Urinary bladder (tissue), 4 donors: ENCODE results near the gene CLTCL1. TPM values are rescaled to one million over a fixed set of nuclear protein-coding genes. Genes with fewer than 3 reads are reported as not detected.
"Not testable (repeated sequence)": the region's sequence is repeated elsewhere in the genome, so short reads cannot be mapped to it uniquely, and the experiment has no call there.

Experiments
- DNase-seq: peaks from one replicate; pipeline ENCODE4 v3.0.0-alpha.2; 2015; ENCODE audit errors: extremely low spot score
- H3K27ac ChIP-seq: one replicate; pipeline ENCODE4 v1.5.1; 2013; ENCODE audit warnings: low read depth, mild to moderate bottlenecking, moderate library complexity
- H3K36me3 ChIP-seq: one replicate; pipeline ENCODE4 v1.6.1; 2013; ENCODE audit warnings: mild to moderate bottlenecking, moderate library complexity; ENCODE audit not compliant: insufficient read depth
- H3K4me1 ChIP-seq: one replicate; pipeline ENCODE4 v1.6.1; 2013; ENCODE audit warnings: mild to moderate bottlenecking, moderate library complexity; ENCODE audit not compliant: insufficient read depth
- H3K4me3 ChIP-seq: one replicate; pipeline ENCODE4 v1.5.1; 2013; ENCODE audit warnings: low read depth, low read length
- WGBS: extraction: QIAGEN DNeasy Blood & Tissue Kit; methylation state at CpG from one replicate; pipeline ENCODE4 v1.1.7; 2013; 5-methylcytosine and 5-hydroxymethylcytosine counted together
- polyA plus RNA-seq: library from polyadenylated mRNA; stranded (reverse); fragments of 200-250 nt; gene quantifications from one replicate; pipeline ENCODE4 v1.2.3, GENCODE V29; 2013
- total RNA-seq: library from RNA; depleted of rRNA; stranded (reverse); fragments of >200 nt; gene quantifications from one replicate; pipeline ENCODE4 v1.2.3, GENCODE V29; 2014
- donor health status: healthy with polysubstance abuse.
- donor health status: healthy.

The CLTCL1 gene
- total and polyA plus RNA-seq, 2 donors: 6.0 to 7.0 TPM

GRCh38 chr22:19173047-19174035 lies 118.2 kb downstream of the CLTCL1 start:
- Histone ChIP-seq H3K4me1 (peaks cover 1% of the 10 kb centered on the region), H3K27ac (no peak overlapping the region), H3K4me3 (no peak overlapping the region), H3K36me3 (no peaks in the 10 kb centered on the region)
- DNase-seq: no peak
- WGBS: 75% methylated on average over 19 of the region's 19 CpGs

DNA sequence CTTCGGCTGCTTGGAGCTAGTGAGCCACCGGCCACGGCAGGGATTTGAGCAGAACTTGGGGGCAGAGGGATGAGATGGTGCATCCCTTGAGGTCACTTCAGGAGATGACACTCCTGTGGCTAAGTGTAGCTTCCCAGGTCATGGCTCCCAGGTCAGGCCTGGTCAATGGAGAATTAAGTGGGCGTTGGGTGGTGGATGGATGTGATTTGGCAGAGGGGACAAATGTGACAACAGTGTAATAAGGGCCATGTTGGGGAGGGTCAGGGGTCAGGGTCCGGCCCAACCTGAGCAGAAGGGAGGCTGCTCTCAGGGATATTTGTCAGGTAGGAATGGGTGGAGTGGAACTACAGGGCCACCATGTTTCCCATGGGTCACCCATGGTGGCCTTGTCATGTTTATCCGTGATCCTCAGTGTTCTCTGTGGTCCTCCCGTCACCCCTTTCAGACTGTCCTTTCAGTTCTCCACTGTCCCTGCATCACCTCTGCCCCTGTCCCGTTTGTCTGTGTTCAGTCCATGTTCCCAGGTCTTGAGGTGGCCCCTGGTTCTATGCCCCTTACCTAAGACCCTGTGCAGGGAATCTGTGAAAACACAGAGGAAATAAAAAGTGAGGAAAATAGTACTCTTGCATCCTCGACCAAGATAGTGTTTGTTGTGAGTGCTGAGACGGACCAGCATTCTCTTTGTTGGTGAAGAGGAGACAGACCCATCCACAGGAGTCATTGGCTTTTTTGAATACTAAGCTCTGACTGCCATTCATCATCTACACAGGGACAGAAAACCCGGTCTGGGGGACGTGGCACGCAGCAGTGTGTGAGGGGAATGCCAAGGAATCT lies 119.1 kb downstream of the CLTCL1 start:
- Histone ChIP-seq H3K27ac (no peak overlapping the region), H3K36me3 (no peaks in the 10 kb centered on the region), H3K4me1 (peaks cover 1% of the 10 kb centered on the region), H3K4me3 (peak overlapping the region; percentile 68)
- 42% methylated on average over 13 of the region's 13 CpGs for WGBS
- no peak for DNase-seq

DNA sequence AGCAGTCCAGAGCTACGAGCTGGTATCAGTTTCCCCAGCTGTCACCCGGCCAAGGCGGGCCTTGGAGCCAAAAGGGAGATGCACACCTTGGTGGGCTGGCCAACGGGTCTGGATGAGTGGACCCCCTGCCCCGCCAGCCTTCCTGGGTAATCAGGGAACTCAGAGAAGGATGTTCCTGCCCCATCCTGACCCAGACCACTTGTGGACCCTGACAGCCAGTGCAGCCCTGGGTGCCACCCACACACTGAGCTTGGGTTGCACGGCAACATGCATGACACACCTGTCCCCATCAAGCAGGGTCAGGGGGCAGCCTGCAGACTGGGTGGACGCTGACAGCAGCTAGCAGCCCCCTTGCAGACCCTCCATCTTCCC lies 121.6 kb downstream of the CLTCL1 start:
- Histone ChIP-seq H3K4me3 (no peak overlapping the region), H3K36me3 (no peaks in the 10 kb centered on the region), H3K4me1 (peaks cover 1% of the 10 kb centered on the region), H3K27ac (no peak overlapping the region)
- 39% methylated on average over 7 of the region's 7 CpGs for WGBS
- DNase-seq: no peak

DNA sequence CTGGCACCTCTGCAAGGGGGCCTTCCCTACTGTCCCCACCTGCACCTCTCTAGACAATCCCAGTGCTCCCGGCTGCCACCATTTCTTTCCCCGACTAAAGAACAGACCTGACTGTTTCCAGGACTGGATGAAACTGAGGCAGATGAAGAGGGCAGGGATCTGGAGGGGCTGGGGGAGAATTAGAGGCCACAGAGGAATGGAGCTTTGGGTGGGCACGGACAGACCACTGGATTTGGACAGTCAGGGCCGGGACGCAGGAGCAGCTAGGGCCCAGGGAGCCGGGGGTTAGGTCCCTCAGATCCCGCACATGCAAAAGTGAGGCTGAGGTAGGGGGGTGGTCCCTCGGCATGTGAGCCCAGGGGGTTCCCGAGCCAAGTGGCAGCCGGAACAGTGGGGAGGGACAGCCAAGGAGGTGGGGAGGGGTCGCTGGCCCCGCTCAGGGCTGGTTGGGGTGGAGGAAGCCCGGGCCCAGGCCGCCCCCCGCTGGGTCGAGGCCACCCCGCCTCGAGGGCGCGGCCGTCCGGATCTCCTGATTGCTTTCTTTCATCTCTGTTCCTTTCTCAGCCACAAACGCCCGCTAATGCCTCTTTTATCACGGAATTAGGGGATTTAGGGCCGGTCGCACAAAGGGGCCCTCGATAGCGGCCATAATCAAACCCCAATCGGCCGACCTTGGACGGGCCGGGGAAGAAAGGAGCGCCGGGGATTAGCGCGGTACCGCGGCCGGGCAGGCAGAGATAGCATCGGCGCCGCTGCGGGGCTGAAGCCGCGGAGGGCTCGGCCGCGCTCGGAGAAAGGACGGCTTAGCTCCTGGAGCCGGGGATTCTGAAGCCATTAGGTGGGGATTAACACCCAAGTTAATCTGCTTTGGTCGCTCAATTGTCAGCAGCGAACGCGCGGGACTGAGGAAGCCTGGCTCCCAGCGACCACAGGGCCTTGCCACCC lies 122.2 kb downstream of the CLTCL1 start:
- Histone ChIP-seq H3K4me1 (peaks cover 1% of the 10 kb centered on the region), H3K27ac (no peak overlapping the region), H3K4me3 (no peak overlapping the region), H3K36me3 (no peaks in the 10 kb centered on the region)
- DNase-seq: no peak
- WGBS: 4% methylated on average over 58 of the region's 58 CpGs

GRCh38 chr22:19168088-19168890 lies 123.2 kb downstream of the CLTCL1 start:
- Histone ChIP-seq H3K4me3 (no peak overlapping the region), H3K36me3 (no peaks in the 10 kb centered on the region), H3K4me1 (peaks cover 1% of the 10 kb centered on the region), H3K27ac (no peak overlapping the region)
- no peak for DNase-seq
- WGBS: 71% methylated on average over 17 of the region's 17 CpGs

GRCh38 chr22:19167106-19167869 lies 124.2 kb downstream of the CLTCL1 start:
- Histone ChIP-seq H3K4me3 (no peak overlapping the region), H3K4me1 (peaks cover 1% of the 10 kb centered on the region), H3K36me3 (no peaks in the 10 kb centered on the region), H3K27ac (no peak overlapping the region)
- WGBS: 75% methylated on average over 13 of the region's 13 CpGs
- no peak for DNase-seq

GRCh38 chr22:19166421-19166820 lies 125.1 kb downstream of the CLTCL1 start:
- WGBS: 75% methylated on average over 8 of the region's 8 CpGs
- H3K36me3 ChIP-seq: no peaks in the 10 kb centered on the region

DNA sequence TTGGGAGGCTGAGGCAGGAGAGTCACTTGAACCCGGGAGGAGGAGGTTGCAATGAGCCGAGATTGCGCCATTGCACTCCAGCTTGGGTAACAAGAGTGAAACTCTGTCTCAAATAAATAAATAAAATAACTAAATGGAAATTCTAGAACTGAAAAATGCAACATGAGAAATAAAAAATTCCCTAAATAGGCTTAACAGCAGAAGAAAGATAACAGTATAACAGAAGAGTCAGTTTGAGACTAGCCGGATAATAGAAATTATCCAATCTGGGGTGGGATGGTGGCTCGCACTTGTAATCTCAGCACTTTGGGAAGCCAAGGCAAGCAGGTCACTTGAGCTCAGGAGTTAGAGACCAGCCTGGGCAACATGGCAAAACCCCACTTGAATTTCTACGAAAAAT lies 127.1 kb downstream of the CLTCL1 start:
- Histone ChIP-seq H3K4me3 (no peak overlapping the region), H3K36me3 (no peaks in the 10 kb centered on the region), H3K27ac (no peak overlapping the region), H3K4me1 (no peaks in the 10 kb centered on the region)
- 95% methylated on average over 6 of the region's 6 CpGs for whole genome bisulfite sequencing
- no peak for DNase-seq

More at GRCh38 chr22:19166421-19166820, 125.1 kb downstream of the CLTCL1 start:
- Histone ChIP-seq H3K4me3 (no peak overlapping the region), H3K4me1 (peaks cover 1% of the 10 kb centered on the region), H3K27ac (no peak overlapping the region)
- no peak for DNase-seq

GRCh38 chr22:19158649-19159048 lies 132.9 kb downstream of the CLTCL1 start:
- not testable (repeated sequence) for H3K4me3 ChIP-seq, H3K36me3 ChIP-seq, H3K4me1 ChIP-seq, H3K27ac ChIP-seq, DNase-seq
- 90% methylated on average over 11 of the region's 11 CpGs for WGBS

- DNase-seq, H3K4me1 ChIP-seq, H3K27ac ChIP-seq, H3K36me3 ChIP-seq, H3K4me3 ChIP-seq: not testable (repeated sequence)
- 86% methylated on average over 9 of the region's 9 CpGs for WGBS
Measured at GRCh38 chr22:19156109-19156508, 135.4 kb downstream of the CLTCL1 start.

GRCh38 chr22:19152942-19153883 lies 138.3 kb downstream of the CLTCL1 start:
- DNase-seq: no peak
- Histone ChIP-seq H3K4me3 (no peak overlapping the region), H3K4me1 (peaks cover 1% of the 10 kb centered on the region), H3K27ac (no peak overlapping the region), H3K36me3 (no peaks in the 10 kb centered on the region)
- 60% methylated on average over 11 of the region's 11 CpGs for WGBS
